Neural cell (in vitro differentiated cells): ENCODE results near the gene MTMR3. TPM values are rescaled to one million over a fixed set of nuclear protein-coding genes. Genes with fewer than 3 reads are reported as not detected.
"Not testable (repeated sequence)": the region's sequence is repeated elsewhere in the genome, so short reads cannot be mapped to it uniquely, and the experiment has no call there.

Experiments used
- H2AFZ ChIP-seq: fragments of 200-600, 300-800 bp; sonication (generic), shearing (Covaris generic); 2 replicates; pipeline ENCODE4 v1.6.0; 2014; ENCODE audit warnings: low read depth, mild to moderate bottlenecking, antibody characterized with exemption, low read length, moderate library complexity
- H3F3A ChIP-seq: fragments of 200-600 bp; shearing (Covaris generic); 2 replicates; pipeline ENCODE4 v1.6.1; 2016; ENCODE audit warnings: mild to moderate bottlenecking, moderate library complexity, mixed read lengths, antibody characterized with exemption, low read length; ENCODE audit not compliant: insufficient read depth, poor library complexity, severe bottlenecking
- H3K27ac ChIP-seq: fragments of 200-600, 300-800 bp; sonication (generic), shearing (Covaris generic); 2 replicates; pipeline ENCODE4 v1.5.1; 2014; ENCODE audit warnings: mild to moderate bottlenecking, low read length, moderate library complexity
- H3K27me3 ChIP-seq: fragments of 300-800, 200-600 bp; sonication (generic), shearing (Covaris generic); 2 replicates; pipeline ENCODE4 v1.6.0; 2014; ENCODE audit warnings: mild to moderate bottlenecking, low read depth, low read length, moderate library complexity; ENCODE audit not compliant: insufficient read depth
- H3K36me3 ChIP-seq: fragments of 300-800, 200-600 bp; sonication (generic), shearing (Covaris generic); 2 replicates; pipeline ENCODE4 v1.5.1; 2014; ENCODE audit warnings: mild to moderate bottlenecking, antibody characterized with exemption, low read length, moderate library complexity; ENCODE audit not compliant: insufficient read depth
- H3K4me2 ChIP-seq: fragments of 300-800, 200-600 bp; sonication (generic), shearing (Covaris generic); 2 replicates; pipeline ENCODE4 v1.6.0; 2014; ENCODE audit warnings: mild to moderate bottlenecking, low read length
- H3K4me3 ChIP-seq: fragments of 300-800, 200-600 bp; sonication (generic), shearing (Covaris generic); 2 replicates; pipeline ENCODE4 v1.5.1; 2014; ENCODE audit warnings: mild to moderate bottlenecking, low read length, moderate library complexity
- H3K79me2 ChIP-seq: fragments of 200-600 bp; shearing (Covaris generic); replicated peaks from 2 replicates; pipeline ENCODE4 v1.6.0; 2014; ENCODE audit warnings: mild to moderate bottlenecking, low read length, moderate library complexity; ENCODE audit not compliant: insufficient read depth
- H3K9ac ChIP-seq: fragments of 300-800, 200-600 bp; sonication (generic), shearing (Covaris generic); 2 replicates; pipeline ENCODE4 v1.6.1; 2016; ENCODE audit warnings: mild to moderate bottlenecking, low read length, mixed read lengths
- H3K9me2 ChIP-seq: fragments of 200-600 bp; shearing (Covaris generic); 2 replicates; pipeline ENCODE4 v1.6.1; 2016; ENCODE audit warnings: mild to moderate bottlenecking, low read length, mixed read lengths; ENCODE audit not compliant: insufficient read depth
- H3K9me3 ChIP-seq: fragments of 200-600, 300-800 bp; sonication (generic), shearing (Covaris generic); 2 replicates; pipeline ENCODE4 v1.6.1; 2016; ENCODE audit warnings: mild to moderate bottlenecking, mixed run types, low read length, moderate library complexity, mixed read lengths
- H4K20me1 ChIP-seq: fragments of 200-600 bp; shearing (Covaris generic); 2 replicates; pipeline ENCODE4 v1.6.1; 2016; ENCODE audit warnings: mild to moderate bottlenecking, mixed run types; ENCODE audit not compliant: insufficient read depth
- EP300 ChIP-seq: fragments of 450-650 bp; conservative IDR thresholded peaks from 2 replicates; pipeline ENCODE4 v1.6.1; 2014; ENCODE audit warnings: antibody characterized with exemption, mild to moderate bottlenecking, moderate library complexity; ENCODE audit not compliant: poor library complexity, severe bottlenecking
- EZH2 ChIP-seq: fragments of 200-600, 300-800 bp; shearing (Covaris generic), sonication (generic); IDR thresholded peaks from 2 replicates; pipeline ENCODE4 v1.6.1; 2014; ENCODE audit warnings: antibody characterized with exemption, low read length, borderline replicate concordance, mild to moderate bottlenecking; ENCODE audit not compliant: insufficient read depth, poor library complexity, severe bottlenecking
- MXI1 ChIP-seq: fragments of 450-650 bp; conservative IDR thresholded peaks from 2 replicates; pipeline ENCODE4 v1.6.1; 2014; ENCODE audit warnings: antibody characterized with exemption, mild to moderate bottlenecking; ENCODE audit not compliant: poor library complexity, severe bottlenecking
- POLR2AphosphoS5 ChIP-seq: IDR thresholded peaks from 2 replicates; pipeline ENCODE4 v1.6.1; 2012
- RAD21 ChIP-seq: fragments of 450-650 bp; conservative IDR thresholded peaks from 2 replicates; pipeline ENCODE4 v1.6.1; 2014; ENCODE audit warnings: antibody characterized with exemption, mild to moderate bottlenecking, moderate library complexity
- REST ChIP-seq: IDR thresholded peaks from 2 replicates; pipeline ENCODE4 v1.6.1; 2012; ENCODE audit warnings: borderline replicate concordance
- SMC3 ChIP-seq: fragments of 450-650 bp; conservative IDR thresholded peaks from 2 replicates; pipeline ENCODE4 v1.6.1; 2014; ENCODE audit warnings: antibody characterized with exemption, mild to moderate bottlenecking, moderate library complexity; ENCODE audit not compliant: poor library complexity
- TAF1 ChIP-seq: IDR thresholded peaks from 2 replicates; pipeline ENCODE4 v1.6.1; 2012; ENCODE audit warnings: low read depth
- polyA plus RNA-seq: library from polyadenylated mRNA; depleted of rRNA; stranded (reverse); fragments of >200 nt; gene quantifications from 2 replicates; pipeline ENCODE4 v1.2.3, GENCODE V29; 2014
- TF ChIP-seq, protein P1 (sequence below): fragments of 450-650 bp; IDR thresholded peaks from 2 replicates; pipeline ENCODE4 v1.5.1; 2014; ENCODE audit warnings: antibody characterized with exemption, mild to moderate bottlenecking, moderate library complexity; ENCODE audit not compliant: poor library complexity, severe bottlenecking

MTMR3 gene
- polyA plus RNA-seq, 1 donor from 2014 or later: 46.7 TPM

DNA sequence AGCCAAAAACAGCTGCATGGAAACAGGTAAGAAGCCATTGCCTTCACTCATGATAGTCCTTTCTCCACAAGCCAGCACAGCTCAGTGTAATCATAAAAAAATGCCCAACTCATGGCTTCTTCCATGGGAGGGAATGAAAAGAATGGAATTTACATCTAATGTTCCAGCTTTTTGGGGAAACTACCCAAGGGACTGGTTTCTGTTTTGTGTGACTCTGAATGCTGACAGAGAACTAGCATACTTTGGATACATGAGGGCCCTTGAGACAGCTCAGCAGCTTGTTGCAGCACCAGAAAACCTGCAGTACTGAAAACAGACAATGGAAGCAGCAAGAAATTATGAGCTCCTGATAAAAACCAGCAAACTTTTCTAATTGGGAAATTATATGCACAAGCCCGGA, 173.0 kb downstream of the MTMR3 start:
- no peaks in the 10 kb centered on the region for H4K20me1 ChIP-seq
- no peak overlapping the region for H2AFZ ChIP-seq
- H3K27me3 ChIP-seq: no peaks in the 10 kb centered on the region
- H3K9me2 ChIP-seq: no peaks in the 10 kb centered on the region
- no peak overlapping the region for H3K9ac ChIP-seq
- no peaks in the 10 kb centered on the region for H3F3A ChIP-seq
- H3K4me3 ChIP-seq: no peak overlapping the region
- H3K36me3 ChIP-seq: no peaks in the 10 kb centered on the region
- H3K9me3 ChIP-seq: no peaks in the 10 kb centered on the region
- H3K79me2 ChIP-seq: no peaks in the 10 kb centered on the region
- no peak overlapping the region for H3K27ac ChIP-seq
- TF ChIP-seq SMC3: no peak
- TF ChIP-seq, protein P1, sequence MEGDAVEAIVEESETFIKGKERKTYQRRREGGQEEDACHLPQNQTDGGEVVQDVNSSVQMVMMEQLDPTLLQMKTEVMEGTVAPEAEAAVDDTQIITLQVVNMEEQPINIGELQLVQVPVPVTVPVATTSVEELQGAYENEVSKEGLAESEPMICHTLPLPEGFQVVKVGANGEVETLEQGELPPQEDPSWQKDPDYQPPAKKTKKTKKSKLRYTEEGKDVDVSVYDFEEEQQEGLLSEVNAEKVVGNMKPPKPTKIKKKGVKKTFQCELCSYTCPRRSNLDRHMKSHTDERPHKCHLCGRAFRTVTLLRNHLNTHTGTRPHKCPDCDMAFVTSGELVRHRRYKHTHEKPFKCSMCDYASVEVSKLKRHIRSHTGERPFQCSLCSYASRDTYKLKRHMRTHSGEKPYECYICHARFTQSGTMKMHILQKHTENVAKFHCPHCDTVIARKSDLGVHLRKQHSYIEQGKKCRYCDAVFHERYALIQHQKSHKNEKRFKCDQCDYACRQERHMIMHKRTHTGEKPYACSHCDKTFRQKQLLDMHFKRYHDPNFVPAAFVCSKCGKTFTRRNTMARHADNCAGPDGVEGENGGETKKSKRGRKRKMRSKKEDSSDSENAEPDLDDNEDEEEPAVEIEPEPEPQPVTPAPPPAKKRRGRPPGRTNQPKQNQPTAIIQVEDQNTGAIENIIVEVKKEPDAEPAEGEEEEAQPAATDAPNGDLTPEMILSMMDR: no peak
- no peak for TF ChIP-seq TAF1
- TF ChIP-seq EP300: no peak
- no peak for TF ChIP-seq POLR2AphosphoS5
- no peak for TF ChIP-seq RAD21
- TF ChIP-seq EZH2: no peak
- TF ChIP-seq MXI1: no peak
- TF ChIP-seq REST: no peak
- H3K4me2 ChIP-seq: no peak overlapping the region

- no peak for TF ChIP-seq TAF1
- no peak for TF ChIP-seq RAD21
- TF ChIP-seq EP300: no peak
- TF ChIP-seq MXI1: no peak
- TF ChIP-seq EZH2: no peak
- no peak for TF ChIP-seq SMC3
- TF ChIP-seq, protein P1: no peak
- no peak for TF ChIP-seq REST
- TF ChIP-seq POLR2AphosphoS5: no peak
- H3K4me3 ChIP-seq: no peak overlapping the region
- no peaks in the 10 kb centered on the region for H4K20me1 ChIP-seq
- H3K9me2 ChIP-seq: no peaks in the 10 kb centered on the region
- H2AFZ ChIP-seq: no peak overlapping the region
- no peak overlapping the region for H3K27ac ChIP-seq
- no peaks in the 10 kb centered on the region for H3K36me3 ChIP-seq
- H3K27me3 ChIP-seq: no peaks in the 10 kb centered on the region
- H3K4me2 ChIP-seq: no peak overlapping the region
- H3K9ac ChIP-seq: no peak overlapping the region
- no peaks in the 10 kb centered on the region for H3K79me2 ChIP-seq
- H3K9me3 ChIP-seq: no peaks in the 10 kb centered on the region
- H3F3A ChIP-seq: no peaks in the 10 kb centered on the region
Measured at GRCh38 chr22:30057375-30057774, 174.4 kb downstream of the MTMR3 start.

GRCh38 chr22:30059346-30060020, 176.5 kb downstream of the MTMR3 start:
- not testable (repeated sequence) for H3K9ac ChIP-seq, H2AFZ ChIP-seq, H3K36me3 ChIP-seq

More at GRCh38 chr22:30059346-30060020, 176.5 kb downstream of the MTMR3 start:
- H3K27ac ChIP-seq, H3K9me2 ChIP-seq, H3F3A ChIP-seq, H3K79me2 ChIP-seq, H3K4me2 ChIP-seq, H4K20me1 ChIP-seq, H3K4me3 ChIP-seq, H3K27me3 ChIP-seq, H3K9me3 ChIP-seq: not testable (repeated sequence)
